HL-60 (cell line): ENCODE data around the gene BICDL2.

Experiments
- CTCF ChIP-seq: IDR thresholded peaks from one replicate; pipeline ENCODE4 v1.5.1; 2011; ENCODE audit warnings: low read length, control low read depth, inconsistent platforms; ENCODE audit not compliant: insufficient read depth
- POLR2AphosphoS5 ChIP-seq: IDR thresholded peaks from 2 replicates; pipeline ENCODE4 v1.6.1; 2012; ENCODE audit warnings: low read depth
- SPI1 ChIP-seq: IDR thresholded peaks from 2 replicates; pipeline ENCODE4 v1.6.1; 2012; ENCODE audit warnings: low read depth, mild to moderate bottlenecking, borderline replicate concordance

GRCh38 chr16:3030222-3031212 lies 6.2 kb downstream of the BICDL2 start:
- no peak for TF ChIP-seq CTCF
- TF ChIP-seq POLR2AphosphoS5 = no peak
- no peak for TF ChIP-seq SPI1
